C4-2B (cell line): Measurements from ENCODE around the gene CREB3L1.

Source experiments
- ZFX ChIP-seq: fragments of 450-650 bp; IDR thresholded peaks from 2 replicates; pipeline ENCODE4 v1.6.1; 2017
- TF ChIP-seq, protein P1 (sequence below): fragments of 450-650 bp; conservative IDR thresholded peaks from 2 replicates; pipeline ENCODE4 v1.5.1; 2017; ENCODE audit warnings: mild to moderate bottlenecking

DNA sequence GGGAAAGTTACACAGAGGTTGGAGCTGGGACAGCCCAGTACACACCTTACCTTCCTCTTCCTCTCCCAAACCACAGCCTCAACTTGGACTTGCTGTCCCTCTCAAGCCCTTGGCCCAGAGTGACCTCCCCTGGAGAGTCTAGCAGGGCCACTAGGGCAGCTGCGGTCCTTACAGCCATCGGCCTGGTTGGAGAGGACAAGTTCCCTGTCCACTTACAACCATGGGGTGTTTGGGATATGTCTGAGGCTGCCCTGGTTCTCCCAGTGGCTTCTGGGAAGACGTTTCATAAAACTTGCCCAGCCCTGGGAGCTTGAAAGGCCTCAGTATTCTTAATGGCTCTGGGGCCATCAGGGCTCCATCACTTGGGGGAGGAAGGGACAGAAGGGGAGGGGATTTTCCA lies 56.7 kb downstream of the CREB3L1 start:
- TF ChIP-seq, protein P1, sequence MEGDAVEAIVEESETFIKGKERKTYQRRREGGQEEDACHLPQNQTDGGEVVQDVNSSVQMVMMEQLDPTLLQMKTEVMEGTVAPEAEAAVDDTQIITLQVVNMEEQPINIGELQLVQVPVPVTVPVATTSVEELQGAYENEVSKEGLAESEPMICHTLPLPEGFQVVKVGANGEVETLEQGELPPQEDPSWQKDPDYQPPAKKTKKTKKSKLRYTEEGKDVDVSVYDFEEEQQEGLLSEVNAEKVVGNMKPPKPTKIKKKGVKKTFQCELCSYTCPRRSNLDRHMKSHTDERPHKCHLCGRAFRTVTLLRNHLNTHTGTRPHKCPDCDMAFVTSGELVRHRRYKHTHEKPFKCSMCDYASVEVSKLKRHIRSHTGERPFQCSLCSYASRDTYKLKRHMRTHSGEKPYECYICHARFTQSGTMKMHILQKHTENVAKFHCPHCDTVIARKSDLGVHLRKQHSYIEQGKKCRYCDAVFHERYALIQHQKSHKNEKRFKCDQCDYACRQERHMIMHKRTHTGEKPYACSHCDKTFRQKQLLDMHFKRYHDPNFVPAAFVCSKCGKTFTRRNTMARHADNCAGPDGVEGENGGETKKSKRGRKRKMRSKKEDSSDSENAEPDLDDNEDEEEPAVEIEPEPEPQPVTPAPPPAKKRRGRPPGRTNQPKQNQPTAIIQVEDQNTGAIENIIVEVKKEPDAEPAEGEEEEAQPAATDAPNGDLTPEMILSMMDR, result no peak
- TF ChIP-seq ZFX, result no peak
